GM12878 (cell line): ENCODE data around the gene LMCD1.

Experiments
- BCL11A ChIP-seq: IDR thresholded peaks from 2 replicates; pipeline ENCODE4 v1.6.1; 2011; ENCODE audit warnings: low read depth, low read length
- BMI1 ChIP-seq: fragments of 450-650 bp; IDR thresholded peaks from 2 replicates; pipeline ENCODE4 v1.6.1; 2016; ENCODE audit warnings: mild to moderate bottlenecking, moderate library complexity, borderline replicate concordance
- CTCF ChIP-seq, 3 experiments: IDR thresholded peaks in 2 of 3; conservative IDR thresholded peaks in 1 of 3; 2 replicates each; pipeline ENCODE4 v1.5.1; 2011; ENCODE audit warnings: low read depth in 3 of 3, low read length in 3 of 3, mild to moderate bottlenecking in 3 of 3, control low read depth in 2 of 3, moderate library complexity in 2 of 3, inconsistent platforms in 1 of 3, mixed read lengths in 1 of 3; ENCODE audit not compliant: control insufficient read depth in 2 of 3, insufficient read depth in 1 of 3; ENCODE audit errors: extremely low read depth in 1 of 3
- FOXK2 ChIP-seq: fragments of 450-650 bp; IDR thresholded peaks from 2 replicates; pipeline ENCODE4 v1.6.1; 2017; ENCODE audit warnings: mild to moderate bottlenecking, moderate library complexity
- HCFC1 ChIP-seq: fragments of 150-350 bp; IDR thresholded peaks from 2 replicates; pipeline ENCODE4 v1.6.1; 2014; ENCODE audit warnings: low read length
- IKZF1 ChIP-seq: fragments of 450-650 bp; conservative IDR thresholded peaks from 2 replicates; pipeline ENCODE4 v1.6.1; 2017; ENCODE audit warnings: antibody characterized with exemption, mild to moderate bottlenecking
- MAX ChIP-seq: IDR thresholded peaks from 2 replicates; pipeline ENCODE4 v1.6.1; 2012; ENCODE audit warnings: low read depth, low read length, improper control_type of control experiment
- MXI1 ChIP-seq: fragments of 150-350 bp; IDR thresholded peaks from 2 replicates; pipeline ENCODE4 v1.6.1; 2011; ENCODE audit warnings: low read depth, mild to moderate bottlenecking, inconsistent platforms, low read length, improper control_type of control experiment
- NFIC ChIP-seq: IDR thresholded peaks from 2 replicates; pipeline ENCODE4 v1.6.1; 2012; ENCODE audit warnings: low read depth, mild to moderate bottlenecking, inconsistent platforms, low read length, moderate library complexity
- ZBTB4 ChIP-seq: fragments of 450-650 bp; formaldehyde crosslinking; IDR thresholded peaks from 2 replicates; pipeline ENCODE4 v1.4.0; 2022; ENCODE audit warnings: mild to moderate bottlenecking, moderate library complexity

- TF ChIP-seq BMI1 = no peak
- no peak for TF ChIP-seq CTCF (IDR thresholded peaks at IDR 0.05 in 2 of 3, conservative IDR thresholded peaks at IDR 0.05 in 1 of 3; ENCODE audit: control insufficient read depth in 2 of 3, extremely low read depth in 1 of 3, insufficient read depth in 1 of 3, low read depth in 3 of 3, low read length in 3 of 3)
- TF ChIP-seq IKZF1 = no peak
- TF ChIP-seq MAX = no peak
- TF ChIP-seq NFIC = no peak
- TF ChIP-seq MXI1 = no peak
- no peak for TF ChIP-seq FOXK2
- no peak for TF ChIP-seq ZBTB4
- TF ChIP-seq BCL11A = no peak
- no peak for TF ChIP-seq HCFC1
Measured at GRCh38 chr3:8606701-8607231, 105.1 kb downstream of the LMCD1 start.
